ENCODE data around the gene CDH23.

The CDH23 gene

GRCh38 chr10:71643904-71644303 is 247.2 kb downstream of the CDH23 start:
- DNase-seq (ENCODE audit: low read depth), result no peak

GRCh38 chr10:71644307-71645180 is 247.8 kb downstream of the CDH23 start:
- DNase-seq (ENCODE audit: low read depth), result no peak

GRCh38 chr10:71645185-71645584 is 248.5 kb downstream of the CDH23 start:
- DNase-seq (ENCODE audit: low read depth), result no peak

- DNase-seq (ENCODE audit: low read depth), result no peak
These were observed 249.3 kb downstream of the CDH23 start for GRCh38 chr10:71646037-71646436.

- DNase-seq (ENCODE audit: low read depth), result no peak
These were observed 250.0 kb downstream of the CDH23 start for GRCh38 chr10:71646592-71647292.

GRCh38 chr10:71647526-71648253 is 251.0 kb downstream of the CDH23 start:
- DNase-seq (ENCODE audit: low read depth), result no peak

GRCh38 chr10:71648254-71648932 is 251.7 kb downstream of the CDH23 start:
- DNase-seq (ENCODE audit: low read depth), result no peak

GRCh38 chr10:71648933-71649320 is 252.2 kb downstream of the CDH23 start:
- DNase-seq (ENCODE audit: low read depth), result no peak

- DNase-seq (ENCODE audit: low read depth), result no peak
These were observed 252.9 kb downstream of the CDH23 start for GRCh38 chr10:71649631-71650030.

GRCh38 chr10:71650397-71650796 is 253.7 kb downstream of the CDH23 start:
- no peak for DNase-seq (ENCODE audit: low read depth)

GRCh38 chr10:71651428-71651827 is 254.7 kb downstream of the CDH23 start:
- no peak for DNase-seq (ENCODE audit: low read depth)

GRCh38 chr10:71651928-71652327 is 255.2 kb downstream of the CDH23 start:
- no peak for DNase-seq (ENCODE audit: low read depth)

- no peak for DNase-seq (ENCODE audit: low read depth)
These were observed 256.3 kb downstream of the CDH23 start for GRCh38 chr10:71653044-71653443.

- no peak for DNase-seq (ENCODE audit: low read depth)
These were observed 259.5 kb downstream of the CDH23 start for GRCh38 chr10:71656220-71656619.

- no peak for DNase-seq (ENCODE audit: low read depth)
These were observed 261.1 kb downstream of the CDH23 start for GRCh38 chr10:71657604-71658466.

- DNase-seq (ENCODE audit: low read depth), result no peak
These were observed 261.7 kb downstream of the CDH23 start for GRCh38 chr10:71658467-71658745.

GRCh38 chr10:71659111-71659634 is 262.5 kb downstream of the CDH23 start:
- no peak for DNase-seq (ENCODE audit: low read depth)

- DNase-seq (ENCODE audit: low read depth), result no peak
These were observed 263.0 kb downstream of the CDH23 start for GRCh38 chr10:71659737-71660136.

GRCh38 chr10:71660313-71660712 is 263.6 kb downstream of the CDH23 start:
- no peak for DNase-seq (ENCODE audit: low read depth)

- DNase-seq (ENCODE audit: low read depth), result no peak
These were observed 264.4 kb downstream of the CDH23 start for GRCh38 chr10:71661060-71661622.
